ENCODE results near the gene PRCC.
A peak's percentile ranks its signal among the peaks of the same experiment; 100 is the strongest.

Gene PRCC

GRCh38 chr1:156767101-156767878 lies at the start of gene PRCC:
PRCC (plus strand) TSS chr1:156767535; CDS start chr1:156767772, 237 bp downstream.
- peak; percentile 100 for DNase-seq (ENCODE audit: low spot score)

- DNase-seq (ENCODE audit: low spot score) = no peak
These were observed 46.2 kb upstream of the PRCC start for GRCh38 chr1:156721131-156721530.

- no peak for DNase-seq (ENCODE audit: low spot score)
These were observed 45.8 kb upstream of the PRCC start for GRCh38 chr1:156721535-156721934.

- peak; percentile 89 for DNase-seq (ENCODE audit: low spot score)
These were observed 41.6 kb upstream of the PRCC start for GRCh38 chr1:156725683-156726280.

- peak; percentile 37 for DNase-seq (ENCODE audit: low spot score)
These were observed 40.6 kb upstream of the PRCC start for GRCh38 chr1:156726549-156727226.

DNA sequence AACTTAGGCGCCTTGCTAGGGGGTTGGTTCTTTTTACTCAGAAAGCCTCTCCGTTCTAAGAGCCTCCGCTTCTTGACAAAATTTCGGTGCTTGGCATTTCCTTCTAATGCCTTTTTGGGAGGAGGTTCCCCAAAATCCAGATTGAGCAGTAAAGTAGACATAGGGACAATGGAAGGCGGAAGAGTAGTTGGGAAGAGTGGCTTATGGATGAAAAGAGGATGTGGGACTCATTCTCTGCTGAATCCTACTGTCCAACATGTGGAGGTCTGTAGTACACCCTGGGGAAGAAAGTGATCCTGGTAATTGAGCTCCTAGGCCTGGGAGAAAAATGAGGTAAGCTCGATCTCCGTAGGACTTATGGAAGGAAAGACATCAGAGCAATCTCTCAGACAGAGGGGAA lies 39.8 kb upstream of the PRCC start:
- DNase-seq (ENCODE audit: low spot score) = no peak

GRCh38 chr1:156727926-156728598 lies 39.3 kb upstream of the PRCC start, which contains the start of gene METTL25B:
METTL25B (plus strand) TSS chr1:156728469; CDS start chr1:156729105, 636 bp downstream.
- peak; percentile 80 for DNase-seq (ENCODE audit: low spot score)

DNA sequence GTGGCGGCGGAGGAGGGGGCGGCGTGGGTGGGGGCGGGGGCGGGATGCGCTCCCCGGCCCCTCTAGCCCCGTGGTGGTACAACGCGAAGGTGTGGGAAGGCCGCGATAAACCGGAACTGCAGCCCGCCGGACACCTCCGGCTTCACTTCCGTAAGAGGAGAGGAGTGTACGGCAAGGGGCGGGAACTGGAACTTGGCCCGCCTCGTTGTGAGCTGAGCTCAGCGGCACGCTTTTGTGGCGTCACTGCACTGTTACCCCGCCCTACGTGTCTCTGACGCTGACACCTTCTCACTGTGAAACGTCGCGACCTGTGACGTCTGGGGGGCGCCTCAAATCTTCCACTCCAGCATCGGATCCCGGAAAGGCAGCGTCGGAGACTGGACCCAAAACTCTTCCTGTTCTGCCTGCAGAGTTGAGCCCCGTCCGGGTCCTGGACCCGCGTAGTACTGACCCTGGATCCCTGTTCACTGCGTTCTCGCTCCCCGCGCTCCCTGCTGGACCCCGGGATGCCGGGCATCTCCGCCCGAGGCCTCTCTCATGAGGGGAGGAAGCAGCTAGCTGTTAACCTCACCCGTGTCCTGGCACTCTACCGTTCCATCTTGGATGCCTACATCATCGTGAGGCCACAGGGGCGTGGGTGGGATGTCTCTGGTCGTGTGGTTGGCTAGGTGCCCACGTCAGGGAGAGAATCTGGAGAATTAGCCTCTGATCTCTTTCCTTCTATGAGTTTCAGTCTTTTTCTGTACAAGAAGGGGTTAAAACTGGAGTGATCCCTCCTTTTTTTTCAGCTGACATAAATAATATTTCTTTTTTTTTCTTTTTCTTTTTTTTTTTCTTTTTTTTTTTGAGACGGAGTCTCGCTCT lies 38.5 kb upstream of the PRCC start, which contains the start of gene ISG20L2:
TSS of gene ISG20L2 (minus strand) at position 168 of the 864 bp plus-strand sequence. CDS start 1,114 bp downstream, outside the sequence.
- peak; percentile 97 for DNase-seq (ENCODE audit: low spot score)

GRCh38 chr1:156733989-156734584 lies 33.2 kb upstream of the PRCC start:
- no peak for DNase-seq (ENCODE audit: low spot score)

- DNase-seq (ENCODE audit: low spot score) = no peak
These were observed 28.9 kb upstream of the PRCC start for GRCh38 chr1:156738407-156738806.

GRCh38 chr1:156738916-156739315 lies 28.4 kb upstream of the PRCC start:
- DNase-seq (ENCODE audit: low spot score) = no peak

- DNase-seq (ENCODE audit: low spot score) = peak; percentile 39
These were observed 27.0 kb upstream of the PRCC start for GRCh38 chr1:156740237-156740740.

DNA sequence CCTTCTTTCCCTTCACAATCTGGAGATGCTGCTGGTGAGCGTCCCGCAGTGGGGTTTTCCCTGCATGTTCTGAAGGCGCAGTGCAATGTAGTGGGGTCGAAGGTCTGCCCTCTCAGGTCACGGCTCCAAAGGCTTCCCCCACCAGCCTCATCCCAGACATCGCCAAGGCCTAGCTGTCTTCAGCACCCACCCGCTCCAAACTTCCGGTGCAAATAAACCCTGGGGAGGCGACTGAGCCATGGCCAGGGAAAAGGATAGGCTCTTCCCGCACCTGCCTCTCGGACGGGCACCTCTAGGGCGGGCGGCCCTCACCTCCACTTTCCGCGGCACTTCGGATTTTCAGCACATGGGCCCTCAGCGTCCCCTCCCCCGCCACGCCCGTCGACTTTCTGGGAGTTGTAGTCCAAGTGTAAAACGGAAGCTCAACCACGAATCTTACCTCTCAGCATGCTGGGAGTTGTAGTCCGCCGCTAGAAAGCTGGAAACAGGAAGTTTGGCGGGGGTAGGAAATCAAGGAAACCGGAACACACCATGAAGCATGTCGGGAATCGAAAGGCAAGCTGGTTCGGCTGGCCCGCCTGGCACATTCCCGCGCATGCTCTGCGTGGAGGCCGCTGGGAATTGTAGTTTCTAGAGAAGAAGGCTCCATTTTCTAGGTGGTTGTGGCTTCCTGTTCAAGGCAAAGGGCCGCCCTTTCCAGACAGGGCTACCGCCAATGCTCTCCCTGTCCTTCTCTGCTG lies 26.4 kb upstream of the PRCC start, which contains the start of gene MRPL24:
TSS of gene MRPL24 (minus strand) at position 348 of the 740 bp plus-strand sequence. CDS start 2,384 bp downstream, outside the sequence.
- peak; percentile 100 for DNase-seq (ENCODE audit: low spot score)

DNA sequence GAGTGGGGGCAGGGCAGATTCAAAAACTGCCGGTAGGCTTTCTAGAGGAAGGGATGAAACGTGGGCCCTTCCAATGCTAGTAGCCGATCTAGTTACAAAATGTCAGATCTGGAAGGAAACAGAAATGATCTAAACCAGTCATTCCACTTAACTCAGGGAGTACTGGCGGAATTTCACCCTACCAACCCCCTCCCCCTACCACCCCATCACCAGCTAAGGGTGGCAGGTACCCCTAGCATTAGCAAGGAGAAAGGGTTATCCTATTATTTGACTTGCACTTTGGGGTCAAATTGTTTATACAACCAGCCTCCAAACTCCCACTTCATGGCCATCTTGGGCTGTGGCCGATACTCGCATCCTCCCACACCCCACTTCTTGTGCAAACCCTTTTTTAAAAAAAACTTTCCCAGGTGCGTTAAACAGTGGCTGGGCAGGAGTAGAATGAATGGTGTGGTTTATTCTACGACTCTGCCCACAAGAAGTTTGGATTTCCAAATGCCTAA lies 25.8 kb upstream of the PRCC start:
- DNase-seq (ENCODE audit: low spot score) = no peak

GRCh38 chr1:156742017-156742416 lies 25.3 kb upstream of the PRCC start:
- no peak for DNase-seq (ENCODE audit: low spot score)

- DNase-seq (ENCODE audit: low spot score) = no peak
These were observed 24.5 kb upstream of the PRCC start for GRCh38 chr1:156742801-156743200.

DNA sequence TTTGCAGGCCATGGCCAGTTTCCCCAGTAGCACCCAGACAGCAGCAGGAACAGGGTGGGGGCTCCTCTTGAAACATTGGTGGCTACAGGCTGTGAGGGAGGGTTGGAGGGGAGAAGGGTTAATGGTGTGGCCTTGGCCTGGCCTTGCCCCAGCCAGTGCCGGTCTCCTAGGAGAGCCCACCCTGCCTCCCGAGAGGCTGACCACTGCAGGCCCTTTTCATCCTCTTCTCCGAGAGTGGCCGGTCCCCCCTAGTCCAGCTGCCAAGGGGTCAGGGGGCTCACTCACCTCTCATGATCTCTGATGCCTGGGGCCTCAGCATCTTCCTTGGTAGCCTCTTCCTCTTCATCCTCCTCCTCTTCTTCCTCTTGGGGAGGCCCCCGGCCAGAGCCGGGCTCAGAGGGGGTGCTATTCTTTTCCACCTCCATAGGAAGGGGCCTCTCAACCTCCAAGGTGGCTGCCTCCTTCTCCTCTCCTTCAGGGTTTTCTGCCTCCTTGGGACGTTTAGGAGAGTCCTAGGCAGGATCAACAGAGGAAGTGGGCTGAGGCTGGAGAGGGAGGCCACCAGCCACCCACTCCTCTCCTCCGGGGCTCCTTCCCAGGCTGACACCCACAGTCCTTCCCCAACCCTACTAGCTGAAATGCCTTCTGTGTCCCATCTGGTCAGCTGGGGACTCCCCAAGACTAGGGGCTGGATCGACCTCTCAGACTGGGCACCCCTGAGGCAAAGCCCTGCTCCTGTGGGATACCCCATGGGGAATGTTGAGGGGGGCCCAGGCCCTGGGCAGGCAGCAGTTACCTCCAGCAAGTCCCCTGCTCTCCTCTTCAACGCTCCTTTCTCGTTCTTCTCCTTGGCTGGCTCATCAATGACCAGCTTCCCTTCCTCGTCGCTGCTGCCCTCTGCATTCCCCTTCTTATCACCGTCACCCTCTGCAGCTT lies 23.7 kb upstream of the PRCC start:
- no peak for DNase-seq (ENCODE audit: low spot score)

- no peak for DNase-seq (ENCODE audit: low spot score)
These were observed 23.0 kb upstream of the PRCC start for GRCh38 chr1:156744344-156744743.
